H1 (cell line): ENCODE data around the gene ARHGAP26. TPM values are rescaled to one million over a fixed set of nuclear protein-coding genes. Genes with fewer than 3 reads are reported as not detected.

ENCODE experiments used
- CTCF ChIA-PET: fragments of 300-600 bp; sonication (Branson Sonifier 250); formaldehyde crosslinking; loops from one replicate; lab custom pipeline; 2021; ENCODE audit not compliant: partially characterized antibody; lab: Charles Lee
- POLR2A ChIA-PET: fragments of 300-600 bp; sonication (Branson Sonifier 250); formaldehyde crosslinking; loops from one replicate; lab custom pipeline; 2021; ENCODE audit warnings: inconsistent platforms; ENCODE audit not compliant: partially characterized antibody; lab: Charles Lee
- DNase-seq, 2 experiments: peaks; one replicate each; pipeline versions ENCODE4 v3.0.0 to v3.0.0-alpha.2; 2010 to 2022; ENCODE audit warnings: low spot score in 2 of 2, low read depth in 1 of 2, mixed read lengths in 1 of 2
- FAIRE-seq: peaks from 2 replicates; lab custom pipeline; 2011; peaks lifted over from hg19 to GRCh38; lab: Jason Lieb, UNC
- H2AFZ ChIP-seq: 2 replicates; pipeline ENCODE4 v1.8.1; 2012; ENCODE audit warnings: low read length, inconsistent platforms
- H2AK5ac ChIP-seq: 2 replicates; pipeline ENCODE4 v1.6.1; 2013; ENCODE audit warnings: low read depth, low read length
- H2BK120ac ChIP-seq: replicated peaks from 2 replicates; pipeline ENCODE3; 2013; ENCODE audit warnings: low read depth, low read length, inconsistent platforms
- H2BK12ac ChIP-seq: 2 replicates; pipeline ENCODE4 v1.6.1; 2013; ENCODE audit warnings: low read depth, low read length
- H2BK15ac ChIP-seq: 2 replicates; pipeline ENCODE4 v1.6.1; 2013; ENCODE audit warnings: low read length
- H2BK20ac ChIP-seq: 2 replicates; pipeline ENCODE4 v1.6.1; 2013; ENCODE audit warnings: low read length
- H2BK5ac ChIP-seq: 2 replicates; pipeline ENCODE4 v1.6.1; 2013; ENCODE audit warnings: low read depth, low read length
- H3K14ac ChIP-seq: 2 replicates; pipeline ENCODE4 v1.6.1; 2013; ENCODE audit warnings: inconsistent platforms; ENCODE audit not compliant: insufficient read length
- H3K18ac ChIP-seq: 2 replicates; pipeline ENCODE4 v1.6.1; 2013; ENCODE audit warnings: low read length; ENCODE audit errors: extremely low read depth
- H3K23ac ChIP-seq: 2 replicates; pipeline ENCODE4 v1.6.1; 2013; ENCODE audit warnings: inconsistent platforms; ENCODE audit not compliant: insufficient read length
- H3K23me2 ChIP-seq: 2 replicates; pipeline ENCODE4 v1.6.1; 2013; ENCODE audit warnings: low read depth, low read length
- H3K27ac ChIP-seq: 2 replicates; pipeline ENCODE4 v1.6.1; 2011; ENCODE audit warnings: low read depth, low read length, inconsistent platforms
- H3K27me3 ChIP-seq, 4 experiments: replicated peaks in 1 of 4; 1 replicate in 1 of 4; 2 replicates in 3 of 4; pipeline versions ENCODE4 v1.6.1 to v1.8.1; 2011 to 2013; ENCODE audit warnings: low read length in 3 of 4, mild to moderate bottlenecking in 3 of 4, inconsistent platforms in 2 of 4, mixed read lengths in 2 of 4, moderate library complexity in 1 of 4; ENCODE audit not compliant: control insufficient read depth in 3 of 4, insufficient read depth in 3 of 4; ENCODE audit errors: extremely low read depth in 1 of 4
- H3K36me3 ChIP-seq, 4 experiments: 2 replicates each; pipeline versions ENCODE4 v1.6.1 to v1.8.1; 2011 to 2013; ENCODE audit warnings: mild to moderate bottlenecking in 4 of 4, low read length in 3 of 4, moderate library complexity in 2 of 4, control low read depth in 1 of 4, inconsistent platforms in 1 of 4; ENCODE audit not compliant: insufficient read depth in 4 of 4, control insufficient read depth in 2 of 4
- H3K4ac ChIP-seq: replicated peaks from 2 replicates; pipeline ENCODE3; 2013; ENCODE audit warnings: low read length, low read depth, mixed read lengths, inconsistent platforms; ENCODE audit not compliant: insufficient read length
- H3K4me1 ChIP-seq, 4 experiments: replicated peaks in 1 of 4; 1 replicate in 1 of 4; 2 replicates in 3 of 4; pipeline versions ENCODE4 v1.6.1 to v1.8.1; 2011 to 2013; ENCODE audit warnings: low read length in 3 of 4, inconsistent platforms in 2 of 4, mixed read lengths in 1 of 4; ENCODE audit not compliant: insufficient read depth in 4 of 4, control insufficient read depth in 3 of 4
- H3K4me2 ChIP-seq, 2 experiments: 2 replicates each; pipeline versions ENCODE4 v1.6.1 to v1.8.1; 2011 to 2013; ENCODE audit warnings: low read depth in 2 of 2, low read length in 2 of 2, control low read depth in 1 of 2, inconsistent platforms in 1 of 2, mild to moderate bottlenecking in 1 of 2; ENCODE audit not compliant: insufficient read depth in 1 of 2
- H3K4me3 ChIP-seq, 4 experiments: fragments of 200-600, 300-600 bp in 1 of 4; sonication (generic), shearing (Covaris generic), sonication (Bioruptor Twin) in 1 of 4; 2 replicates each; pipeline versions ENCODE4 v1.5.1 to v1.8.1; 2011 to 2016; ENCODE audit warnings: low read length in 4 of 4, low read depth in 3 of 4, control low read depth in 2 of 4, inconsistent platforms in 2 of 4, mild to moderate bottlenecking in 2 of 4, mixed read lengths in 1 of 4, moderate library complexity in 1 of 4; ENCODE audit not compliant: insufficient read depth in 2 of 4; ENCODE audit errors: extremely low read depth in 1 of 4
- H3K56ac ChIP-seq: replicated peaks from 2 replicates; pipeline ENCODE3; 2013; ENCODE audit warnings: low read depth, mild to moderate bottlenecking, mixed read lengths, low read length, inconsistent platforms; ENCODE audit not compliant: insufficient read length
- H3K79me1 ChIP-seq: 2 replicates; pipeline ENCODE4 v1.6.1; 2013; ENCODE audit warnings: low read depth, low read length, control low read depth
- H3K79me2 ChIP-seq, 2 experiments: 2 replicates each; pipeline versions ENCODE4 v1.6.1 to v1.8.1; 2012 to 2013; ENCODE audit warnings: low read length in 2 of 2, mild to moderate bottlenecking in 2 of 2, inconsistent platforms in 1 of 2; ENCODE audit not compliant: insufficient read depth in 2 of 2, control insufficient read depth in 1 of 2
- H3K9ac ChIP-seq, 4 experiments: replicated peaks in 1 of 4; 1 replicate in 1 of 4; 2 replicates in 3 of 4; pipeline versions ENCODE4 v1.6.1 to v1.8.1; 2011 to 2013; ENCODE audit warnings: low read depth in 3 of 4, low read length in 3 of 4, control low read depth in 2 of 4, mild to moderate bottlenecking in 2 of 4, moderate library complexity in 2 of 4, inconsistent platforms in 1 of 4; ENCODE audit errors: extremely low read depth in 1 of 4
- H3K9me3 ChIP-seq, 2 experiments: 2 replicates each; pipeline versions ENCODE4 v1.6.1 to v1.8.1; 2012 to 2013; ENCODE audit warnings: mild to moderate bottlenecking in 2 of 2, moderate library complexity in 2 of 2, control low read depth in 1 of 2, inconsistent platforms in 1 of 2, low read depth in 1 of 2, low read length in 1 of 2, mixed read lengths in 1 of 2; ENCODE audit not compliant: insufficient read depth in 2 of 2
- H4K20me1 ChIP-seq, 2 experiments: replicated peaks in 1 of 2; 2 replicates each; pipeline versions ENCODE3 to v1.8.1; 2011 to 2013; ENCODE audit warnings: inconsistent platforms in 2 of 2, low read length in 2 of 2, mild to moderate bottlenecking in 1 of 2; ENCODE audit not compliant: insufficient read depth in 2 of 2, control insufficient read depth in 1 of 2
- H4K5ac ChIP-seq: 2 replicates; pipeline ENCODE4 v1.6.1; 2013; ENCODE audit warnings: low read length, low read depth, mixed read lengths, inconsistent platforms; ENCODE audit not compliant: insufficient read length
- H4K8ac ChIP-seq: 2 replicates; pipeline ENCODE4 v1.8.0; 2013; ENCODE audit warnings: mild to moderate bottlenecking, moderate library complexity, low read length, inconsistent platforms; ENCODE audit not compliant: insufficient read depth; ENCODE audit errors: extremely low read depth
- H4K91ac ChIP-seq: replicated peaks from 2 replicates; pipeline ENCODE3; 2013; ENCODE audit warnings: low read length, mixed read lengths, inconsistent platforms; ENCODE audit not compliant: insufficient read length
- ASH2L ChIP-seq: fragments of 200-600, 300-600 bp; sonication (generic); IDR thresholded peaks from one replicate; pipeline ENCODE4 v1.7.1; 2017; ENCODE audit warnings: low read length
- BRCA1 ChIP-seq: IDR thresholded peaks from 2 replicates; pipeline ENCODE4 v1.6.1; 2012; ENCODE audit warnings: low read depth, low read length, improper control_type of control experiment
- CBX5 ChIP-seq: fragments of 300-800, 300-1000 bp; sonication (generic); IDR thresholded peaks from 2 replicates; pipeline ENCODE4 v1.7.1; 2016; ENCODE audit warnings: antibody characterized with exemption, low read length, low read depth
- E2F6 ChIP-seq: IDR thresholded peaks from 2 replicates; pipeline ENCODE4 v1.6.1; 2012; ENCODE audit warnings: inconsistent platforms
- HDAC6 ChIP-seq: IDR thresholded peaks from one replicate; pipeline ENCODE4 v1.7.1; 2012; ENCODE audit warnings: low read depth, mild to moderate bottlenecking, inconsistent platforms, low read length, moderate library complexity
- KDM1A ChIP-seq: fragments of 200-600, 300-600 bp; sonication (generic); IDR thresholded peaks from 2 replicates; pipeline ENCODE4 v1.7.1; 2016; ENCODE audit warnings: mild to moderate bottlenecking, low read length, borderline replicate concordance
- RXRA ChIP-seq: IDR thresholded peaks from 2 replicates; pipeline ENCODE4 v1.6.1; 2011; ENCODE audit warnings: low read depth, mild to moderate bottlenecking, low read length, moderate library complexity; ENCODE audit not compliant: insufficient read depth
- SIRT6 ChIP-seq: IDR thresholded peaks from one replicate; pipeline ENCODE4 v1.7.1; 2012; ENCODE audit warnings: low read length, inconsistent platforms
- TAF1 ChIP-seq: IDR thresholded peaks from 2 replicates; pipeline ENCODE4 v1.6.1; 2011; ENCODE audit warnings: mild to moderate bottlenecking, low read depth, low read length
- TEAD4 ChIP-seq: IDR thresholded peaks from 2 replicates; pipeline ENCODE4 v1.6.1; 2012; ENCODE audit warnings: low read depth, low read length, inconsistent platforms, mixed read lengths
- WGBS, 2 experiments: shearing (Covaris generic) in 1 of 2; methylation state at CpG; one replicate each; pipeline versions ENCODE4 v1.1.6 to v1.1.7; 2013 to 2015; ENCODE audit warnings: low lambda C conversion rate in 2 of 2, mixed read lengths in 2 of 2, inconsistent platforms in 1 of 2, low coverage in 1 of 2, missing lambda C conversion rate in 1 of 2; ENCODE audit not compliant: insufficient replicate concordance in 2 of 2, insufficient coverage in 1 of 2, insufficient read length in 1 of 2; ENCODE audit errors: extremely low coverage in 1 of 2, missing lambda C conversion rate in 1 of 2; 5-methylcytosine and 5-hydroxymethylcytosine counted together
- polyA plus RNA-seq, 7 experiments: library from polyadenylated mRNA; depleted of rRNA in 3 of 7; stranded (reverse) in 5 of 7; unstranded in 2 of 7; fragments of >200 nt in 5 of 7; fragments of 200-250 nt in 2 of 7; gene quantifications; 1 replicate in 5 of 7; 2 replicates in 1 of 7; 4 replicates in 1 of 7; pipeline versions ENCODE4 v1.2.1 to v1.2.3, GENCODE V29; 2011 to 2013; ENCODE audit warnings: missing spikeins in 2 of 7, mixed read lengths in 2 of 7
- total RNA-seq: library from RNA; stranded (reverse); fragmentation: NEBNext Ultra II Directional; extraction: Animal tissue kit (Norgen Biotek cat#: 25700); gene quantifications from 2 replicates; pipeline ENCODE4 v1.2.1, GENCODE V29; 2021
- TF ChIP-seq, protein P1 (sequence below): IDR thresholded peaks from 2 replicates; pipeline ENCODE4 v1.6.1; 2011; ENCODE audit warnings: low read length, improper control_type of control experiment

The ARHGAP26 gene
- total and polyA plus RNA-seq, 2 of the 8 experiments (the other 6 are each of a cell fraction or from before 2014, with no cell fraction given): 7.1 to 24.8 TPM

- Histone ChIP-seq H2AFZ (no peak overlapping the region), H3K4me3 (no peak overlapping the region), H3K9ac (no peak overlapping the region), H3K79me1 (peaks cover 5% of the 10 kb centered on the region; the same call in 1 of the 2 replicates), H3K23ac (no peak overlapping the region), H3K4me2 (no peak overlapping the region; a peak in 1 of 4 replicates), H2BK5ac (no peak overlapping the region), H4K91ac (no peak overlapping the region), H3K14ac (no peak overlapping the region), H3K36me3 (no peaks in the 10 kb centered on the region), H3K4ac (no peak overlapping the region), H4K20me1 (peaks cover 0 to 2% of the 10 kb centered on the region in 2 experiments), H4K5ac (no peak overlapping the region), H2BK120ac (no peak overlapping the region), H3K27ac (no peak overlapping the region), H2AK5ac (peak overlapping the region; percentile 83; the same call in 1 of the 2 replicates), H3K23me2 (no peaks in the 10 kb centered on the region), H3K56ac (no peak overlapping the region), H3K18ac (no peak overlapping the region), H2BK15ac (no peak overlapping the region), H4K8ac (no peak overlapping the region), H2BK12ac (0 out of 2 replicates have a peak overlapping the region, but pooled peaks have one; percentile 10), H3K9me3 (no peaks in the 10 kb centered on the region), H3K79me2 (peaks cover 0 to 3% of the 10 kb centered on the region in 2 experiments; a peak in 1 of 4 replicates), H2BK20ac (no peak overlapping the region), H3K27me3 (no peaks in the 10 kb centered on the region), H3K4me1 (peaks cover 0 to 3% (median 0%) of the 10 kb centered on the region in 4 experiments; a peak in 2 of 7 replicates)
- ChIA-PET POLR2A (interaction anchor here (0.6 to 0.8 kb wide), 4 partner anchors 27 to 780 kb away, joined by 3 to 5 read pairs (median 3); no protein-coding TSS in a partner anchor), CTCF (interaction anchor here (0.9 to 1.7 kb wide), 4 partner anchors 68 to 123 kb away, joined by 3 to 6 read pairs (median 4); no protein-coding TSS in a partner anchor)
- no peak for FAIRE-seq
- DNase-seq: no peak
- WGBS, 2 experiments: 89% methylated on average over 8 of the region's 8 CpGs; no CpG with 5 or more reads in 1 of the 2 experiments
- no peak for TF ChIP-seq SIRT6
- TF ChIP-seq TEAD4: no peak
- TF ChIP-seq RXRA: no peak
- TF ChIP-seq BRCA1: no peak
- TF ChIP-seq HDAC6: no peak
- TF ChIP-seq ASH2L: no peak
- no peak for TF ChIP-seq E2F6
- TF ChIP-seq KDM1A: no peak
- TF ChIP-seq CBX5: no peak
- TF ChIP-seq TAF1: no peak
- TF ChIP-seq, protein P1, sequence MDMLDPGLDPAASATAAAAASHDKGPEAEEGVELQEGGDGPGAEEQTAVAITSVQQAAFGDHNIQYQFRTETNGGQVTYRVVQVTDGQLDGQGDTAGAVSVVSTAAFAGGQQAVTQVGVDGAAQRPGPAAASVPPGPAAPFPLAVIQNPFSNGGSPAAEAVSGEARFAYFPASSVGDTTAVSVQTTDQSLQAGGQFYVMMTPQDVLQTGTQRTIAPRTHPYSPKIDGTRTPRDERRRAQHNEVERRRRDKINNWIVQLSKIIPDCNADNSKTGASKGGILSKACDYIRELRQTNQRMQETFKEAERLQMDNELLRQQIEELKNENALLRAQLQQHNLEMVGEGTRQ: no peak
These were observed 67.0 kb downstream of the ARHGAP26 start for GRCh38 chr5:142837081-142837725.
